ENCODE measurements around the gene CREBL2.
"Not testable (repeated sequence)": the region's sequence is repeated elsewhere in the genome, so short reads cannot be mapped to it uniquely, and the experiment has no call there.

CREBL2 gene

DNA sequence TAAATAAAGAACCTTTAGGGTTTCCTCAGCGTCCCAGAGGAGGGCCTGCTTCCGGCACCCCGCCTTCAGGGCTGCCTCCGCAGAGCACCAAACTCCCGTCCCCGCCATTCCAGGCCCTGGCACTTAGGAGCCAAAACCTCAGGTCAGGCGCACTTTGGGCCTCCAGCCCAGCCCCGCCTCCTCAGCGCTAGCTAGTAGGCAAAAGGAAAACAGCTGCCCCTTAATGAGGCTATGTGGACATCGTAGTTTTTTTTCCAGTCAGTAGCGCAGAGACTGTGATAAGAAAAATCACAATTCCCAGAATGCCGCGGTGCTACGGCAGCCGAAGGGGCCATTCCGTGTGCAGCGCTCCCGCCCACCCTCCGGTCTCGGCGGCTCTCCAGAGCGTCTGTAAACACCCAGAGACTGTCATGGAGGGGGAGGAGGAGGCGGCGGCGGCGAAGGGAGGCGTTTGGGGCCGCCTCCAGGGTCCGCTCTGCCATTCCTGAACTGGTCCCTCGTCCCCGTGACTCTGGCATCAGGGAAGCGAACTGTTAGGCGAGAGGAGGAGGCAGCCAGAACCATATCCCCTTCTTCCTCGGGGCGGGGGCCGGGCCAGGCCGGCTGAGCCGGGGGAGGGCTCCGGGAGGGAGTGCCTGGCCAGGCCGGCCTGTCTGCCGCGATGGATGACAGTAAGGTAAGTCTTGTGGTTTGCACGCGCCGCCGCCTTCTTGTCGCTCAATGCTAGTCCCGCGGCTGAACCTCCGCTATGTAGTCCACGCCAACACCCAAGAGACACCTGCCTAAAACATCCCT, at the start of gene CREBL2:
TSS of gene CREBL2 (plus strand) at position 365 of the 795 bp plus-strand sequence. CDS start at position 662, 297 bp downstream.
- peak; percentile 74 for DNase-seq (ENCODE audit: low read depth, low spot score)

GRCh38 chr12:12562016-12562483, 49.6 kb upstream of the CREBL2 start:
- no peak for DNase-seq (ENCODE audit: low read depth, low spot score)

DNA sequence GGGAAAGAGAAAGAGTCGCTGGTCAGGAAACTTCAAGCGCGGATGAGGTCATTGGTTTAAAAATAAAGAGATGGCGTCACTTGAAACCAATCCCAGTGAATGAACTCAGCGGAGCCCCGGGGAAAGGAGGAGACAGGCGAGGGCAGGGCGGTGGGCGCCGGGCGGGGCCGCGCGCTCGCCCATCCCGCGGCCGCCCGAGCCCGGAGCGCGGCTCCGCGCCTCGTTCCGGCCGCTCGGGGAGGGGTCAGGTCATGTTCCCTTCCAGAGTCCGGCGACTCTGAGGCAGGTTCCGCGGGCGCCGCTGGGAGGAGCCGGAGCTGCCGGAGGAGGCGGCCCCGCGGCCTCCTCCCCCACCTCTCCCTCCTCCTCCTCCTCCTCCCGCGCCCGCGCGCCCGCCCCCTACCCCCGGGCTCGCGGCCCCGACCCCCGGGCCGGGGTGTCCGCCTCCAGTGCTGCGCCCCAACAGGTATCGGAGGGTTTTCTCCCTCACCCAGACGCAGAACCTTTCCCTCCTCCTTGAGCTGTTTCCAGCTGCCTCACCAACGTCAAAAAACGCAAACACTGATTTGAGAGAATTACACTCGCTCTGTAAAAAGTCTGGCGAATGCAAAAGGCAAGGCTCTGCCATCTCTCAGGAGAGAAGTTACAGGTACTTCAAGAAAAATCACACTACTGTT, 49.0 kb upstream of the CREBL2 start, which contains the start of gene DUSP16:
TSS of gene DUSP16 (minus strand) at position 279 of the 677 bp plus-strand sequence. CDS start 41,765 bp downstream, outside the sequence.
- DNase-seq (ENCODE audit: low read depth, low spot score): peak; percentile 77

DNA sequence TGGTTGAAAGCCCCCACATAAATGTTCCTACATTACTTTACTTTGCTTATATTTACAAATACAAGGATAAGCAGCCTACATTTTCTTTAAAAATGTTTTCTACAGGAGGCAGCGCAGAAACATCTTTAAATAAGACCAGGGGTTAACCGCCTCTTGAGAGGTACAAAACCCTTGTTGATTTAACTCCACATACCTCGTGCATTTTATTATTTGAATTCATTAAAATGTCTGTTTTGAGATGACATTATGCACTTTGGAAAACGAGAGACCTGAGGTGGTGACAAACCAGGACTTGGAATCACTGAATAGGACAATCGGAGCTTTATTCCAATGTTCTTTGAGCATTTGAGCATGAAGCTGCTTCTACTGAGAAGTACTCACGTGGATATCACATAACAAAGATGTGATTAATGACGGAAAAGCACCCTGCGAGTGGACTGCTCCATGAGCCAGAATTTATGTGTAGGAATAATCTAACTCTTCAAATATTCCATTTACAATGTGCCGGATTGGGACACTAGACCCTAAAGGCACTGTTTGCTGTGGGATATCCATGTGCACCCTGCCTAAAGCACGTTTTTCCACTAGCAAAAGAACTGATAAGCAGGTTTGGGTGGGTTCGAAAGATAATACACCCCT, 48.3 kb upstream of the CREBL2 start:
- DNase-seq (ENCODE audit: low read depth, low spot score): no peak

- DNase-seq (ENCODE audit: low read depth, low spot score): no peak
Measured at GRCh38 chr12:12564911-12565310, 46.8 kb upstream of the CREBL2 start.

DNA sequence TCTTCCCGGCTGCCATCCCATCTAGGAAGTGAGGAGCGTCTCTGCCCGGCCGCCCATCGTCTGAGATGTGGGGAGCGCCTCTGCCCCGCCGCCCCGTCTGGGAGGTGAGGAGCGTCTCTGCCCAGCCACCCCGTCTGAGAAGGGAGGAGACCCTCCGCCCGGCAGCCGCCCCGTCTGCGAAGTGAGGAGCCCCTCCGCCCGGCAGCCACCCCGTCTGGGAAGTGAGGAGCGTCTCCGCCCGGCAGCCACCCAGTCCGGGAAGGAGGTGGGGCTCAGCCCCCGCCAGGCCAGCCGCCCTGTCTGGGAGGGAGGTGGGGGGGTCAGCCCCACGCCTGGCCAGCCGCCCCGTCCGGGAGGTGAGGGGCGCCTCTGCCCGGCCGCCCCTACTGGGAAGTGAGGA, 45.7 kb upstream of the CREBL2 start:
- not testable (repeated sequence) for DNase-seq (ENCODE audit: low read depth, low spot score)

GRCh38 chr12:12572659-12573058, 39.0 kb upstream of the CREBL2 start:
- DNase-seq (ENCODE audit: low read depth, low spot score): no peak

DNA sequence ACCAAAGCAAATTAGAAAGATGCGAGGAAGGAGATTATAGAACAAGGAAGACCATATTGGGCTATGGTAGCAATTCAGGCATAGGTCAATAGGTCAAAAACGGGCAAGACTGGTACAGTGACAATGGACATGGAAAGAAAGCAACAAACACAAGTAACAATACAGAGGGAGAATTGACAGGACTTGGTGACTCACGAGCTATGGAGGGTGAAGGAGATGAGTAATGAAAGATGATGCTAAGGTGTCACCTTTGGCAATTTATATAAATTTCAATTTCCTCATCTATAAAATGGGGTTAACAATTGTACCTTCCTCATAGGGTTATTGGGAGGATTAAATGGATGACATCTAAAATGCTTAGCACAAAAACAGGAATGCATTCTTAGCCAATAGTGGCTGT, 33.9 kb upstream of the CREBL2 start:
- DNase-seq (ENCODE audit: low read depth, low spot score): no peak

GRCh38 chr12:12580716-12581115, 31.0 kb upstream of the CREBL2 start:
- not testable (repeated sequence) for DNase-seq (ENCODE audit: low read depth, low spot score)

DNA sequence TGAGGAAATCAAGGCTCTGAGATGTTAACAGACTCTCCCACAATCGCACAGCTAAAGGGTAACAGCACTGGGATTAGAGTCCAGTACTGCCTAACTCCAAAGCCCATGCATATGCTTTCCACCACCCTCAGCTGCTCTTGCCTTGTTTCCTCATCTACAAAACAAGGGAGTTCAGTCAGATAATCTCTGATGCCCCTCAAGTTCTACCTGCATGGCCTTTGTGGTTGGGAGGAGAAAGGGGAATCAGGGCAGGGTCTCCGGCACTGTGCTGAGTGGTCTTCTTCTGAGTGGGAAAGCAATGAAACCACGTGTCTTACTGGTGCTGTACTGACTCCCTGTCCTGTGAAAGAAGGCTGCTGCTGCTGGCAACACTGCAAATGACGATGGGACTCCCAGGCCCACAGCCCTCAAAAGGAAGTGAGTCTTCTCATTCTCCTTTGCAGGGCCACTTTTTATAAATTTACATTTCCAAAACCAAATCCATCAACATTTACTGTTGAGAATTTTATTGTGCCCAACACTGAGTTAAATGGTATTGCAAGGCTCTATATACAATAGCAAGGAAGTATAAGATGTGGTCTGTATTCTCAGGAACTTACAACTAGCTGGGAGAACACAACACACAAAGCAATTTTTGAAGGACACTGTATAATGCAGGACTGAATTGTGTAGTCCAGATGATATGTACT, 29.3 kb upstream of the CREBL2 start:
- no peak for DNase-seq (ENCODE audit: low read depth, low spot score)

DNA sequence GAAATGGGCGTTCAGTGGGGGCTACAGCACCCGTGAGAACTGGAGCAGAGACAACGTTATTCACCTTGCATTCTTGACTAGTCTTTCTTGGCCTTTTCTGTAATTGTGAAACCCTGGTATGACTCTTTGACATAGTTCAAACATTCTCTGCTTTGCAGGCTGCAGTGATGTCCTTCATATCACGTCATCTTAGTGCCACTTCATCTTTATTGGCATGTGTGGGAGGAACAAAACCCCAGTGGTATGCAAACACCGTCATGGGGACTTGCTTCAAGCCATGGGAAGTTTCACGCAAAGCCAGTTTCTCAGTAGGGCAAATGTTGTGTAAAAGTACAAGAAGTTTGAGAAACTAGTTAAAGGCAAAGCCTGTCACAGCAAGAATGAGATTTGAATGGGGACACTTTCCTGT, 28.8 kb upstream of the CREBL2 start:
- DNase-seq (ENCODE audit: low read depth, low spot score): no peak

DNA sequence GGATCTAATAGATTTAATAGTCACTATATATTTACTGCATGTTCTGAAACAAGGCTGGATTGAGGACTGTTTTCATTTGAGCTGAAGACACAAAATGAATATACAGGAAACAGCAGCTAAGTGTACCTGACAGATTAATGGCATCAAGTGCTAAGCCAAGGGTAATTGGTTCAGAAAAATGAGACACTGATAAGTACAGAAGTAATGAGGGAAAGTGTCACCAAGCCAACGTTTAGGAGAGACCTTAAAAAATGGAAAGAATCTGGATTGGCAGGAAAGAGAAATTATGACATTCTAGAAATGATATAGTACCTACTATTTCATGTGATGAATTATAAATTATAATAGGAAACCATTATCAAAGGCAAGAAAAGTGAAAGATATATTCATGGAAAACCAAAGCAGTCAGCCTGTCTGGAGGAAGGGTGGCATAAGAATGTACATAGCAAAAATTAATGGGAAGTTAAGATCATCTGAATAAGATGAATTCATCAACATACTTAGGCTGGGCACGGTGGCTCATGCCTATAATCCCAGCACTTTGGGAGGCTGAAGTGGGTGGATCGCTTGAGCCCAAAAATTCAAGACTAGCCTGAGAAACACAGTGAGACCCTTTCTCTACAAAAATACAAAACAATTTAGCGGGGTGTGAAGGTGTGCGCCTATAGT, 28.0 kb upstream of the CREBL2 start:
- no peak for DNase-seq (ENCODE audit: low read depth, low spot score)

- DNase-seq (ENCODE audit: low read depth, low spot score): no peak
Measured at GRCh38 chr12:12585115-12585863, 26.4 kb upstream of the CREBL2 start.

DNA sequence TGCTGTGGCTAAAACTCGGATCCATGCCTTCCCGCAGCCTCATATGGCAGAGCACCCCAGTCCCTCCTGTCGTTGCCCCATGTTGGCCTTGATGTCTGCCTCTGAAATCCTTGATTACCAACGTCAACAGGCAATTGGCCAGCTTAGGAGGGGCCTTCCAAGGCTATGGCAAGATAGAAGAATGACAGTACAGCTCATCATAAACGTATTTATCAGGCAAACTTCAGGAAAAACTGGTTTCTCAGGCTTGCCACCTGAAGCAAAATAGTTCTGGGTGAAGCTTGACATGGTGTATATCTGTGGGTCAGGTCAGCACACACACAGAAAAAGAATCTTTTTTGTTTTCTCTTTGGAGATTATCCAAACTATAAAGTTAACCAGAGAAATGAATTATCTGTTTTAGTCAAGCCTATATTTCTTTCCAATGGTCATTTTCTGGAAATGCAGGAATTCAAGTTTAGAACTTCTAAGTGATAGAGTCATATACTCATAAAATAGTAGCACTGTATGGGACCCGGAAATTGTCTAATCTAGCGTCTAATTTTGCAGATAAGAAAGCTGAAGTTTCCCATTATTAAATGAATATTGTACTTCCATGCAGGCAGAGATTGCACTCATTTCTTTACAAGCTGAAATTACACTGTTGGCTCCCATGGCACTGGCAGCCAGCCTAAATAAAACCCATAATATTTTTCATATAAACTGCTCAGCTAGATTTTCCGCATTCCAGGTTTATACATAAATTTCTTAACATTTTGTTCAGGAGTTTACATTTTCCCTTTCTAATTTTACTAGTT, 24.6 kb upstream of the CREBL2 start:
- DNase-seq (ENCODE audit: low read depth, low spot score): no peak

- DNase-seq (ENCODE audit: low read depth, low spot score): no peak
Measured at GRCh38 chr12:12587878-12588277, 23.8 kb upstream of the CREBL2 start.

- DNase-seq (ENCODE audit: low read depth, low spot score): not testable (repeated sequence)
Measured at GRCh38 chr12:12588436-12588835, 23.2 kb upstream of the CREBL2 start.

DNA sequence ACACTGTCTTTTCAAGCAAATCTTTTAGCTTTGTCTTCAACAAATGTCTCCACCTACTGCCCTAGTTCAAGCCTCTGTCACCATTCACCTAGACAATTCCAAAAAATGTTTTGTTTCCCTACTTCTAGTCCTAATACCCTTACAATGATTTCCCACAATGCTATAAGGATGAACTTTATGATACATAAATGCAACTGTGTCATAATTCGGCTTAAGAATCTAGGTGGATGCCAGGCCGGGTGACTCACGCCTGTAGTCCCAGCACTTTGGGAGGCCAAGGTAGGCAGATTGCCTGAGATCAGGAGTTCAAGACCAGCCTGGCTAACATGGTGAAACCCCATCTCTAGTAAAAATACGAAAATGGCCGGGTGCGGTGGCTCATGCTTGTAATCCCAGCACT, 20.7 kb upstream of the CREBL2 start:
- DNase-seq (ENCODE audit: low read depth, low spot score): no peak

GRCh38 chr12:12592930-12593329, 18.7 kb upstream of the CREBL2 start:
- no peak for DNase-seq (ENCODE audit: low read depth, low spot score)

- DNase-seq (ENCODE audit: low read depth, low spot score): not testable (repeated sequence)
Measured at GRCh38 chr12:12595929-12596328, 15.7 kb upstream of the CREBL2 start.

DNA sequence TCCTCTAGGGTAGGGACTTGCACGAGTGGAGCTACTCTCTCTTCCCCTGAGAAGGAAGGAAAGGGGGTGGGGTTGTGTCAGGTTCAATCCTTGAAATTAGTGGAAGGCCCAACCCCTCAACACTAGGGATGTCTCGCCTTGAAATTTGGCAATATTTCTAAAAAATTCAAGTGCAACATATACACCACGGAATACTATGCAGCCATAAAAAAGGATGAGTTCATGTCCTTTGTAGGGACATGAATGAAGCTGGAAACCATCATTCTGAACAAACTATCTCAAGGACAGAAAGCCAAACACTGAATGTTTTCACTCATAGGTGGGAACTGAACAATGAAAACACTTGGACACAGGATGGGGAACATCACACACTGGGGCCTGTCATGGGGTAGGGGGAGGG, 15.1 kb upstream of the CREBL2 start:
- DNase-seq (ENCODE audit: low read depth, low spot score): not testable (repeated sequence)
